Panc1 (cell line): ENCODE data around the gene PNPT1.

Experiments used
- CTCF ChIP-seq: fragments of 450-650 bp; IDR thresholded peaks from 2 replicates; pipeline ENCODE4 v1.5.1; 2017; ENCODE audit warnings: mild to moderate bottlenecking
- POLR2AphosphoS5 ChIP-seq: IDR thresholded peaks from 2 replicates; pipeline ENCODE4 v1.6.1; 2012; ENCODE audit warnings: mild to moderate bottlenecking, low read depth, low read length, moderate library complexity
- REST ChIP-seq, 2 experiments: IDR thresholded peaks; 2 replicates each; pipeline ENCODE4 v1.6.1; 2011 to 2012; ENCODE audit warnings: low read depth in 2 of 2, control low read depth in 1 of 2, low read length in 1 of 2, mild to moderate bottlenecking in 1 of 2, moderate library complexity in 1 of 2; ENCODE audit not compliant: insufficient read depth in 1 of 2

- TF ChIP-seq CTCF (no peak), POLR2AphosphoS5 (no peak), REST (IDR thresholded peaks at IDR 0.05; ENCODE audit: insufficient read depth in 1 of 2, low read depth in 2 of 2, low read length in 1 of 2) (no peak)
Measured at GRCh38 chr2:55719852-55720251, 26.2 kb upstream of the PNPT1 start.
